ENCODE measurements around the gene PLEKHN1.

PLEKHN1 gene

DNA sequence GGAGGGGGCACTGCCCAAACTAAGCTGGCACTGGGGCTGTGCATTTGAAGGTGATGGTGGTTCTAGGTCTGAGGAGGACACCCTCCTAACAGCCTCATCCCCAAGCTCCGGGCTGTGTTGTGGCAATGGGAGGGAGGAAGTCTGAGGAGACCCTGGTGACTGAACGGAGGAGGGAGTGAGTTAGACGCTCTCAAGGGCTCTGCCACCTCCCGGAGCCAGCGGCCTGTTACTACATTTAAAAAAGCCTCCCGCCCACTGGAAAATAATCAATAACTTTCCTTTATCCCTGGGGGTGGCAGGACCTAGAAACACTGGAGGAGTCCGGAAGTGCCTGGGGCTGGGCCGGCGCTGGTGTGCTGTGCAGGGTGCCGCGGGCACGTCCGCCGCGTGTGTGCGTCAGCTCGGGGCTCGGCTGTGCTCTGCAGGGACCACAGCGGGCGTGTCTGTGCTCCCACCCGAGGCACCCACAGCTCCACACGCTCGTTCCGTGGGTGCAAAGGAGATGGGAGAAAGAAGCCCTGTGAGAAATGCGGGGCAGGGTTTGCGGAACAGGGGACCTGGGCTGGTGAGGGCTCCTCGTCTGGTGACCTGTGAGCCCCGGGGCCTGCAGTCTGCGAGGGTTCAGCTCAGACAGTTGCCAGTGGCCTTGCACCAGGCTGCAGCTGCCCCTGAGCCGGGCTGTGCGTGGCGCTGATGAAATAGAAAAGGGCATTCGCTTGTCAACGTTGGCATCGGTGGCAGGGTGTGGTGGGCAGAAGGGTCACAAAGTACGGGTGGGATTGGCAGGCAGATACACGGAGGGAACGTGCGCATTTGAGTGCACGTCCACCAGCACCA is 37.2 kb upstream of the PLEKHN1 start (continued):
- TF ChIP-seq HIC1 (tag by site-specific recombination; IDR thresholded peaks at IDR 0.05), result peak; percentile 35; the same call in 1 of the 2 replicates

- Histone ChIP-seq H3K4me3 (ENCODE audit: low read depth, low read length) (no peak overlapping the region), H3K4me1 (ENCODE audit: control insufficient read depth, insufficient read depth, low read length) (peaks cover 18% of the 10 kb centered on the region), H3K27ac (ENCODE audit: extremely low read depth, low read depth, low read length) (peak overlapping the region; percentile 25; the same call in 1 of the 2 replicates), H3K9me3 (ENCODE audit: control insufficient read depth, insufficient read depth, low read depth, low read length) (no peaks in the 10 kb centered on the region), H3K36me3 (ENCODE audit: control insufficient read depth in 2 of 2, insufficient read depth in 1 of 2, low read length in 2 of 2) (peaks cover 0 to 65% of the 10 kb centered on the region in 2 experiments; a peak in 1 of 3 replicates)
- CTCF ChIA-PET, result interaction anchor here (1.0 to 2.7 kb wide), 5 partner anchors 9 to 25 kb away, joined by 3 to 16 read pairs (median 3); no protein-coding TSS in a partner anchor
- POLR2A ChIA-PET, result interaction anchor here (0.8 to 6.5 kb wide), 4 partner anchors 10 to 26 kb away, joined by 3 to 111 read pairs (median 9); no protein-coding TSS in a partner anchor
- TF ChIP-seq ZNF677 (tag by site-specific recombination; IDR thresholded peaks at IDR 0.05), result peak; percentile 99
- TF ChIP-seq ZNF280C (tag by site-specific recombination; IDR thresholded peaks at IDR 0.05), result no peak
- TF ChIP-seq ZBTB21 (tag by site-specific recombination; IDR thresholded peaks at IDR 0.05), result no peak
- no peak for TF ChIP-seq ATF2 (tag by site-specific recombination; IDR thresholded peaks at IDR 0.05; ENCODE audit: low read depth)
- no peak for TF ChIP-seq ZNF341 (tag by site-specific recombination; IDR thresholded peaks at IDR 0.05; ENCODE audit: low read depth)
- peak; percentile 71; the same call in 1 of the 2 replicates for TF ChIP-seq KLF8 (tag by site-specific recombination; IDR thresholded peaks at IDR 0.05)
- TF ChIP-seq, protein P1, sequence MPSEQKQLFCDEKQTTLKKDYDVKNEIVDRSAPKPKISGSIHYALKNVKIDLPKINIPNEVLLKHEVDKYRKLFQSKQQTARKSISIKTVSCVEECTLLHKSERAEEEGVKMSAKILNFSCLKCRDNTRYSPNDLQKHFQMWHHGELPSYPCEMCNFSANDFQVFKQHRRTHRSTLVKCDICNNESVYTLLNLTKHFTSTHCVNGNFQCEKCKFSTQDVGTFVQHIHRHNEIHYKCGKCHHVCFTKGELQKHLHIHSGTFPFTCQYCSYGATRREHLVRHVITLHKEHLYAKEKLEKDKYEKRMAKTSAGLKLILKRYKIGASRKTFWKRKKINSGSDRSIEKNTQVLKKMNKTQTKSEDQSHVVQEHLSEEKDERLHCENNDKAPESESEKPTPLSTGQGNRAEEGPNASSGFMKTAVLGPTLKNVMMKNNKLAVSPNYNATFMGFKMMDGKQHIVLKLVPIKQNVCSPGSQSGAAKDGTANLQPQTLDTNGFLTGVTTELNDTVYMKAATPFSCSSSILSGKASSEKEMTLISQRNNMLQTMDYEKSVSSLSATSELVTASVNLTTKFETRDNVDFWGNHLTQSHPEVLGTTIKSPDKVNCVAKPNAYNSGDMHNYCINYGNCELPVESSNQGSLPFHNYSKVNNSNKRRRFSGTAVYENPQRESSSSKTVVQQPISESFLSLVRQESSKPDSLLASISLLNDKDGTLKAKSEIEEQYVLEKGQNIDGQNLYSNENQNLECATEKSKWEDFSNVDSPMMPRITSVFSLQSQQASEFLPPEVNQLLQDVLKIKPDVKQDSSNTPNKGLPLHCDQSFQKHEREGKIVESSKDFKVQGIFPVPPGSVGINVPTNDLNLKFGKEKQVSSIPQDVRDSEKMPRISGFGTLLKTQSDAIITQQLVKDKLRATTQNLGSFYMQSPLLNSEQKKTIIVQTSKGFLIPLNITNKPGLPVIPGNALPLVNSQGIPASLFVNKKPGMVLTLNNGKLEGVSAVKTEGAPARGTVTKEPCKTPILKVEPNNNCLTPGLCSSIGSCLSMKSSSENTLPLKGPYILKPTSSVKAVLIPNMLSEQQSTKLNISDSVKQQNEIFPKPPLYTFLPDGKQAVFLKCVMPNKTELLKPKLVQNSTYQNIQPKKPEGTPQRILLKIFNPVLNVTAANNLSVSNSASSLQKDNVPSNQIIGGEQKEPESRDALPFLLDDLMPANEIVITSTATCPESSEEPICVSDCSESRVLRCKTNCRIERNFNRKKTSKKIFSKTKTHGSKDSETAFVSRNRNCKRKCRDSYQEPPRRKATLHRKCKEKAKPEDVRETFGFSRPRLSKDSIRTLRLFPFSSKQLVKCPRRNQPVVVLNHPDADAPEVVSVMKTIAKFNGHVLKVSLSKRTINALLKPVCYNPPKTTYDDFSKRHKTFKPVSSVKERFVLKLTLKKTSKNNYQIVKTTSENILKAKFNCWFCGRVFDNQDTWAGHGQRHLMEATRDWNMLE (tag by site-specific recombination; conservative IDR thresholded peaks at IDR 0.05; ENCODE audit: low read depth), result no peak
- TF ChIP-seq, protein P2, sequence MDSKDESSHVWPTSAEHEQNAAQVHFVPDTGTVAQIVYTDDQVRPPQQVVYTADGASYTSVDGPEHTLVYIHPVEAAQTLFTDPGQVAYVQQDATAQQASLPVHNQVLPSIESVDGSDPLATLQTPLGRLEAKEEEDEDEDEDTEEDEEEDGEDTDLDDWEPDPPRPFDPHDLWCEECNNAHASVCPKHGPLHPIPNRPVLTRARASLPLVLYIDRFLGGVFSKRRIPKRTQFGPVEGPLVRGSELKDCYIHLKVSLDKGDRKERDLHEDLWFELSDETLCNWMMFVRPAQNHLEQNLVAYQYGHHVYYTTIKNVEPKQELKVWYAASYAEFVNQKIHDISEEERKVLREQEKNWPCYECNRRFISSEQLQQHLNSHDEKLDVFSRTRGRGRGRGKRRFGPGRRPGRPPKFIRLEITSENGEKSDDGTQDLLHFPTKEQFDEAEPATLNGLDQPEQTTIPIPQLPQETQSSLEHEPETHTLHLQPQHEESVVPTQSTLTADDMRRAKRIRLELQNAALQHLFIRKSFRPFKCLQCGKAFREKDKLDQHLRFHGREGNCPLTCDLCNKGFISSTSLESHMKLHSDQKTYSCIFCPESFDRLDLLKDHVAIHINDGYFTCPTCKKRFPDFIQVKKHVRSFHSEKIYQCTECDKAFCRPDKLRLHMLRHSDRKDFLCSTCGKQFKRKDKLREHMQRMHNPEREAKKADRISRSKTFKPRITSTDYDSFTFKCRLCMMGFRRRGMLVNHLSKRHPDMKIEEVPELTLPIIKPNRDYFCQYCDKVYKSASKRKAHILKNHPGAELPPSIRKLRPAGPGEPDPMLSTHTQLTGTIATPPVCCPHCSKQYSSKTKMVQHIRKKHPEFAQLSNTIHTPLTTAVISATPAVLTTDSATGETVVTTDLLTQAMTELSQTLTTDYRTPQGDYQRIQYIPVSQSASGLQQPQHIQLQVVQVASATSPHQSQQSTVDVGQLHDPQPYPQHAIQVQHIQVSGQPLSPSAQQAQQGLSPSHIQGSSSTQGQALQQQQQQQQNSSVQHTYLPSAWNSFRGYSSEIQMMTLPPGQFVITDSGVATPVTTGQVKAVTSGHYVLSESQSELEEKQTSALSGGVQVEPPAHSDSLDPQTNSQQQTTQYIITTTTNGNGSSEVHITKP (tag by site-specific recombination; IDR thresholded peaks at IDR 0.05), result peak; percentile 83
- 0 out of 2 replicates have a peak, but pooled peaks have one; percentile 40 for TF ChIP-seq ZFP69B (tag by site-specific recombination; IDR thresholded peaks at IDR 0.05)
- TF ChIP-seq ZNF449 (tag by site-specific recombination; IDR thresholded peaks at IDR 0.05), result peak; percentile 42; the same call in 1 of the 2 replicates
- peak; percentile 90 for TF ChIP-seq KLF1 (tag by site-specific recombination; IDR thresholded peaks at IDR 0.05)
- TF ChIP-seq ZBTB26 (tag by site-specific recombination; optimal IDR thresholded peaks at IDR 0.05), result peak; percentile 9
These were observed 36.3 kb upstream of the PLEKHN1 start for GRCh38 chr1:929712-930632.

Measured in HEK293 (cell line).